Activated CD8-positive, alpha-beta memory T cell treated with anti-CD3 and anti-CD28 coated beads for 36 hours (primary cell): ENCODE data around the gene EHBP1. TPM values are rescaled to one million over a fixed set of nuclear protein-coding genes. Genes with fewer than 3 reads are reported as not detected.

ENCODE experiments used
- CTCF ChIA-PET: fragments of 350-600 bp; sonication (Branson Sonifier 250); formaldehyde crosslinking; loops from one replicate; lab custom pipeline; 2021; ENCODE audit warnings: antibody characterized with exemption; lab: Charles Lee
- POLR2A ChIA-PET: fragments of 350-600 bp; sonication (Branson Sonifier 250); formaldehyde crosslinking; loops from one replicate; lab custom pipeline; 2021; ENCODE audit warnings: antibody characterized with exemption; lab: Charles Lee
- total RNA-seq, 2 experiments: library from RNA; stranded (reverse); gene quantifications; one replicate each; pipeline ENCODE4 v1.2.3, GENCODE V29; 2021

The EHBP1 gene
- total RNA-seq, 2 experiments from 2014 or later = 23.4 to 27.9 TPM

DNA sequence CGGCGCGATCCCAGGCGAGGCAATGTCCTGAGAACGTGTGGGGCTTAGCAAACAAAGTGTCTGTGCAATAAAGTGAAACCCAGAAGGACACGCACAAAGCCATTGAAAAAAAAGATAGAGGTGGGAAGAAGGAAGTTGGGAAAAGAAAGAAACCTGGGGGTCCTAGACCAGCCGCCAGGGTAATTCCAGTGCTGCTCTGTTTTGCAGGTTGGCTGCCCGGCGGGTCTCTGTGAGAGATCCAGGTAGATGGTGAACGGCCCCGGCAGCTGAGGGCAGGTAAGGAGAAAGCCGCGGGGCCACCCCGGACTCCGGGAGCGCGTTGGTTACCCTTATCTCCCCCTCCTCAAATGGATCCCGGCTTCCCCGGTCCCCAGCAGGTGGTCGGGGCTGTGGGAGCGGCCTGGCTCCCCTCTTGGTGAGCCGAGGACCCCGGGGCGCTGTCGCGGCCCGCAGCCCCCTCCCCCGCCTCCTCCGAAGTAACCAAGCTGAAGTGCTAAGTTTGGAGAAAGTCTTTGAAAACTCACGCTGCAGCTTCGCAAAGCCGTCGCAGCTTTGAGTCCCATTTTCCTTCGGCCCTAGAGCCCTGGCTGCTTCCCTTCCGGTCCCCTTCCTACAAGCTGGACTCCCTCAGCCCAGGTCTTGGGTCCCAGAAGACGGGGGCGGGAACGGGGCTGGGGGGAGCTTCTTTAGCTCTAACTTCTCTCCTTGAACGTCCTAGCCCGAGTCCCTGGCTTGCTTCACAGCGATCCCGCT, 345.7 kb downstream of the EHBP1 start:
- POLR2A ChIA-PET = interaction anchor here (0.6 kb wide), 1 partner anchor 23 kb away, joined by 3 read pairs; no protein-coding TSS in a partner anchor
- CTCF ChIA-PET = no interaction called here

DNA sequence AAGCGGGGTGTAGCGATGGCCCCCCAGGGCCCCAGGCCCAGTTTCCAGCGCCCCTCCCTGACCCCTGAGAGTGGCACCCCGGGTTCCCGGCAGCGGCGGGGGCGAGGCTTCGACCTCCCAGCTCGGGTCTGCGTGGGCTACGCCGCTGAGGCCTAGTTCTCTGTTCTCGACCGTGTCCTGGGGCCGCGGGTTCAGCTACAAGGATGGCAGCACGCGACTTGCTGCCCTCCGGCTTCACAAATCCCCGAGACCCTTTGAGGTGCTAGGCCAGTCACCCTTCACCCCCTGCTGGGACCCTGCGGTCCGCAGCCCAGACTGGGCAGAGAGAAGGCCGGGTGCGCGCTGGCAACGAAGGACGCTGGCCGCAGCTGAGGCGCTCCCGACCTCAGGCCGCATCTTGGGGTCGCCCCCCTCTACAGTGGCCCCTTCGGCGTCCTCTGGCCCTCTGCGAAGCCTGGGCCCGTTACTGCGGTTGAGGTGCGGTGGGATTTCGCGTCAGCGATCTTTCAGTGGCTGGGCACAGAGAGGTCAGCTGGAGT, 346.4 kb downstream of the EHBP1 start:
- CTCF ChIA-PET = no interaction called here
- POLR2A ChIA-PET = no interaction called here

DNA sequence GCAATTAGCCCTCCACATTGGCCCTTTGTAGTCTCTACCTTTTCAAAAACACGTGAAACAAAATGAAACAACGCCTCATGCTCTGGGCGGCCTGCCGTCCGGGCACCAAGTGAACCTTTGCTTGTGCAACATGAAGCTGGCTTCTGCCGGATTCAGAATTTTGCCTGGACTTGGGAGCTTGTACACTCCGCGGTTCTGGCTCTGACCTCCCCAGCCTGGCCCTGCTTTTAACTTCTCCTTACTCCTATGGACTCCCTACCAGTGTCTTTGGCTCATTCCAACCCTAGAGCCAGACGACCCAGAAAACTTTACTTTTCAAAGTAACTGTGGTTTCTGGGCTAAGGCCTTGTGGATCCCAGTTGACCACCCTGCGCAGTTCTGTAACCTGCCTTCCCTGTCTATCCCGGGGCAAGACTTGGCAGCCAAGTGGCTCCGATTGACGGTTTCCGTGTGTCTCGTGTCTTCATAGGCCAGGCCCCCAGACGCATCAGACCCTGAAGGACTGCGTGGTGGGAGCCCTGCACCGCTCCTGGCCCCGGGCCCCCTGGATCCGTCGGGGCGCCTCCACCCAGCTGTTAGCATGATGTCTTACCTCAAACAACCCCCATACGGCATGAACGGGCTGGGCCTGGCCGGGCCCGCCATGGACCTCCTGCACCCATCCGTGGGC, 347.0 kb downstream of the EHBP1 start:
- CTCF ChIA-PET = no interaction called here
- POLR2A ChIA-PET = no interaction called here

DNA sequence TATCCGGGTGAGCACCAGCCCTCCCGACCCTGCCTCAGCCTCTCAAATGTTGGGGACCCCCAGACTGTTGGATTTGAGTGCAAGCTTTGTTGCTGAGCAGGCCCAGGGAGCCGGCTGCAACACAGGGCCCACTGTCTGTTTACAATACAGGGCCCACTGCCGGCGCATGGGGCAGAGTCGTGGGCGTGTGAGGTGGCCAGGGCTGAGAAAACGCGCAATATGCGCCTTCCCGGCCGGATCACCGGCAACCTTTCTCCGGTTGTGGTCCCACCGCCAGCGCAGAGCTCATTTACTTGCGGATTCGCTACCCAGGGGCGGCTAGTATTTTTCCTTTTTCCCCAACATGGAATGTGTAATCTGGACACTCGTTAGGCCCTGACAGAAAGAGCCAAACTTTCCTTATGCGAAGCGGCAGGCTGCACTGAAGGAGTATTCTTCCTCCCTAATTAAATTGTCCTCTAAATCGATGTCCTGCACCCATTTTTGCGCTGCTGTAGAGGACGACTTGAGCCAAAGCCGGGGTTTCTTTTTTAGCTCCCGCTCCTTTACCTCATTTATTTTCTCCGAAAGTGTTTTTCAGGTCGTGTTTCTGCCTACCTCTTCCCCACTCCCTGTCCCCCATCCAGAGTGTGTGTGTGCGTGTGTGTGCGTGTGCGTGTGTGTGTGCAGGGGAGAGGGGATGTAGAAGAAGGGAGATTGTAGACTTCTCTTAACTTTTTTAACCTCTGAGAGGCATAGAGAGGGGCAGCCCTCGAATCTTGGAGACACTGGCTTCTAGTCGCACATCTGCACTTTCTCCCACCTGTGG, 347.8 kb downstream of the EHBP1 start:
- ChIA-PET CTCF (no interaction called here), POLR2A (no interaction called here)

DNA sequence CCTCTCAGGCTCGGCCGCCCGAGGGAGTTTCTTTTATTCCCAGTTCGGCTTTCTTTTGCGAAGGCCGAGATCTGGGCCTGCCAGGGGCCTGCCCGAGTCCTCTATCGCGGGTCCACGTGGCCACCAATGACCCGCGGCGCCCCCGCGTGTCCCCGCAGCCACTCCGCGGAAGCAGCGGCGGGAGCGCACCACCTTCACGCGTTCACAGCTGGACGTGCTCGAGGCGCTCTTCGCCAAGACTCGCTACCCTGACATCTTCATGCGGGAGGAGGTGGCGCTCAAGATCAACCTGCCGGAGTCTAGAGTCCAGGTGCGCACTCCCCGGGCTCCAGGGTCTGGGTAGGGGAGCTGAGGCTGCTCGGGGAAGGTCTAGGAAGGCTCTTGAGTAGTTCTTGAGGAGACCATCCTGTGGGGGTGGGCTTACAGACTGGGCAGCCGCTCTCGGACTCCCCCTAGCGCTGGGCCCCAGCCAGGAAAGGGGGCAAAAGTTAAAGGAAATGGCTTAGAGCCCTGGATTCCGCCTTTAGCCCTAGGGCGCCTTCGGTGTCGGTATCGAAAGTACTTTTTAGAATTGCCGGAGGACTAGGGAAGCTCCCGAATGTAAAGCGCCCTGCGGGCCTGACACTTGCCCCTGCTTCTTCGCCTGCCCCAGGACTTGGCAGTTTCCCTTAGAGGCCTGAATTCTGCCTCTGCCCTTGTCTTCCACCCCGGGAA, 348.5 kb downstream of the EHBP1 start:
- ChIA-PET CTCF (no interaction called here), POLR2A (no interaction called here)

DNA sequence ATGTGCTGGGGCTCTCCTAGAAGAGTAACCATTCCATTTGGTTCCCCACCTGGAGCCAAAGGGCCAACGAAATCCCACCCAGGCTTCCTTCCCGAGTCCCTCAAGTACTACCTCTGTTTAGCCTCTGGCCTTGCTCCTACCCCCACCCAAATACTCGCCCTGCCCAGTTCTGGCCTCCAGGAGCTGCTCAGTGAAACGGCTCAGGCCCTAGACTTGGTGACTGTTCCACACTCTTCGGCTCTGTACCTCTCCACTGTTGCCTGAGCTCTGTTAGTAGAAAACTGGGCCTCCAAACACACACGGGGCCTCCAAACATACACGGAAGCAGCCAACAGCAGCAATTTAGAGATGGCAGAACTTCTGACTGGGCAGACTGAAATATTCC, 349.3 kb downstream of the EHBP1 start:
- CTCF ChIA-PET = no interaction called here
- POLR2A ChIA-PET = no interaction called here

DNA sequence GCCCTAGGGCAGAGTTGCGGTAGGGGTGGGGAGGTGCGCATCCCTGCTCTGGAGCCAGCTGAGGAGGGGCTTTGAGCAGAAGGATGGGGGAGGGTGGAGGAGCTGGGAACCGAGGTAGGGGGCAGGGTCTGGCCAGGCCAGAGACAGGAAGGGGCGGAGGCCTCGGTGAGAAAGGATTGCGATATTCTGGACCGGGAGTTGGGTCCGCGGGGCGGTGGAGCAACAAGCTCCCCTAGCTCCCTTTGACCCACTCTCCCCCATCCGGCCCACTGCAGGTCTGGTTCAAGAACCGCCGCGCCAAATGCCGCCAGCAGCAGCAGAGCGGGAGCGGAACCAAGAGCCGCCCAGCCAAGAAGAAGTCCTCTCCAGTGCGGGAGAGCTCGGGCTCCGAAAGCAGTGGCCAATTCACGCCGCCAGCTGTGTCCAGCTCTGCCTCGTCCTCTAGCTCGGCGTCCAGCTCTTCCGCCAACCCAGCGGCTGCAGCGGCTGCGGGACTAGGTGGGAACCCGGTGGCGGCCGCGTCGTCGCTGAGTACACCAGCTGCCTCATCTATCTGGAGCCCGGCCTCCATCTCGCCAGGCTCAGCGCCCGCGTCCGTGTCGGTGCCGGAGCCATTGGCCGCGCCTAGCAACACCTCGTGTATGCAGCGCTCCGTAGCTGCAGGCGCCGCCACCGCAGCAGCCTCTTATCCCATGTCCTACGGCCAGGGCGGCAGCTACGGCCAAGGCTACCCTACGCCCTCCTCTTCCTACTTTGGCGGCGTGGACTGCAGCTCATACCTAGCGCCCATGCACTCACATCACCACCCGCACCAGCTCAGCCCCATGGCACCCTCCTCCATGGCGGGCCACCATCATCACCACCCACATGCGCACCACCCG, 350.0 kb downstream of the EHBP1 start:
- ChIA-PET CTCF (no interaction called here), POLR2A (no interaction called here)

DNA sequence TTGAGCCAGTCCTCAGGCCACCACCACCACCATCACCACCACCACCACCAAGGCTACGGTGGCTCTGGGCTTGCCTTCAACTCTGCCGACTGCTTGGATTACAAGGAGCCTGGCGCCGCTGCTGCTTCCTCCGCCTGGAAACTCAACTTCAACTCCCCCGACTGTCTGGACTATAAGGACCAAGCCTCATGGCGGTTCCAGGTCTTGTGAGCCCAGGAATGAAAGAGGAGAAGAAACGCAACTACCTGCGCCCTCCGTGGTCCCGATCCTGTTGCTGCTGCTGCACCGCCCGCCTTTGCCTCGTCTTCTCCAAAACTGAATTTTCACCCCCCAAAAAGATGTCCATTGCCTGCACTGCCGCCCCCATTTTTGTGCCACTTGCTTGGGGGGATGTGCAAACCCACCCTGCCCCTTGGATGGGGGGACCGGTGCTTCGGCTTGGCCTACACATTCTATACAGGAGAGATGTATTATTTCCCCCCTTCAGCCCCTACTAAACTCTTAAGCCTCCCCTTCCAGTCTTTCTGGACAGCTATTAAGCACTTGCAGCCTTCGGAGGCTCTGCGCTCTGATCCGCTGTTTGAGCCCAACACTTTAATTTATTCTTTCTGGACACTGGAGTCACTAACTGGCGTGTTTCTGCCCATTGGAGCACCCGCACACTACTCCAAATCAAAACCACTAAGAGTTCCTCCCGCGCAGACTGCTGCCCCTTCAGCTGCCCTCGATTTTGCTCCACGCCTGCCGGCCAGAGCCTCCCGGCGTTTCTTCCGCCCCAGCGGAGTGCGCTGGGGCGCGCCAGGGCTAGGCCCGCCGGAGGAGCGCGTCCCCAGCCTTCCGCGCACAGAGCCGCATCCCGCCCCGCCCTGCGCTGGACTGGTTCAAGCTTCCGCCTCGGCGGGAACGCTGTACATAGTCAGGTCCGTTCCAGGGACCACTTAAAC, 350.9 kb downstream of the EHBP1 start:
- POLR2A ChIA-PET = no interaction called here
- CTCF ChIA-PET = no interaction called here

DNA sequence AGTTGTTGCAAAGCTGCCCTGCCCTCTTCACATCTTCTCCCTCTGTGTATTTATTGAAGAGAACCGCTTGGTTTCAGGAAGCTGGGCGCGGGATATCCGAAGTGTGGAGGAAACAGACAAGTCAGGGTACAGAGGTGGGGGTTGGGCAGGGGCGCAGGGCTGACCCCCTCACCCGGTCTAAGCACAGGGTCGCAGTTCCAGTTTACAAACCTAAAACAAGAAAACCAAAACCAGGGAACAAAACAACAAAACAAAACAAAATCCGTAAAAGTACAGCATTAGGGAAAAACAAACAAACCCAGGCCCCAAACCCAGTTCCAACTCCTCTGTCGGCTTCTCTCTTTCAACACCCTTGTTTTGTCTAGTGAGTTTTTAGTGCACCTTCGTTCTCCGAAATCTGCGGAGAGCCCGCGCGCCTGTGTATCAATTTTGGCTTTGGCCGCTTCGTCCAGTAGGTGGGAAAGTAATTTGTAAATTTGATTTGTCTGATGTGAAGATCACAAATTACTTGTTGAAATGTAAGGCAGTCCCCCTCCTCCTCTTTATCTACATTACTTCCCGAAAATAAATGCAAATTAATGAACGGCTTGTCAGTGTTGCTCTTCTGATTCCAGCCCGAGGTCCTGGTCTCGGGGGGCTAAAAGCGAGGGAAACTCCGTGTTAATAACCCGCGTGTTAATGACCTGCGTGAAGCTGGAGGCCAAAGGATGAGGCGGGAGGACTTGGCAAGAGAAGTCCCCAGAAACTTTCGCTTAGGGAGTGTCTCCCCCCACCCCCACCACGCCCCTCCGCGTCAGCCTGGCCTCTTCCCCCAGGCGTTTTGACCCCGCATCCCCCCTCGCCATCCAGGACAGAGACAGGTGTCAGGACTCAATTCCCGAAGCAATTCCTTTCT, 352.0 kb downstream of the EHBP1 start:
- CTCF ChIA-PET = no interaction called here

DNA sequence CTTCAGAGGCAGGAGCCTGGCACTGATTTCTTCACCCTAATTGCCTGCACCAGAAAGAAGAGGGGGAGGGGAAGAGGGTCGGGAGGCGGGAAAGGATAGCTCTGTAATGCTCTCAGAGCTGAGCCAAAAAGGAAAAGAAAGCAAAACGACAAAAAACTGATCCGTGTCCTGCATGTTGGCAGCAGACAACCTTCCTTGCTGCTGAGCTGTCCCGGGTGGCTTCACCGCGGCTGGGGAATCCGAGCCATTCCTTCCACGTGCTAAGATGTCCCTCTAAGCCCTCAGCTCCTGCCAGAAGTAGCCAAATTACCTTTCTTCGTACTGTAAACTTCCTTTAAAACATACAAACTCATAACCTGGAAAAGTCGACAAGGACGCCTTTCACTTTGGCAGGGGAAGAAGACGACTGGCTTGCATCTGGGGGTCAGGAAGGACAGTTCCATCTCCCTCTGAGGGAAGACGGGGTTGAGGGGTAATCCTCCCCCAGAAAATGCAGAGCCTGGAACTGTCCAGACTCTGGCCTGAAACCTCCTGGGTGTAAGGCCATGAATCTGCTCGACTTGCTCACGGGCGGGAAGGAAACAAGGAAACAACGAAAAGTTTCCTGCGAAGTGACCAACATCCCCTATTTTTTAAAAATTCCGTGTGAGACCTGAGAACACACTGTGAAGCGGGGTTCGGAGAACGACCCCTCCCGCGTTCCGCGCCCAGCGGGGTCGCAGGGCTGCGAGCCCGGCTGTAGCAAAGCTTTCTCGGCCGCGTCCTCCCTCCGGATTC, 352.8 kb downstream of the EHBP1 start:
- POLR2A ChIA-PET = no interaction called here
- CTCF ChIA-PET = no interaction called here

More for the DNA sequence above, 352.0 kb downstream of the EHBP1 start:
- POLR2A ChIA-PET = no interaction called here

DNA sequence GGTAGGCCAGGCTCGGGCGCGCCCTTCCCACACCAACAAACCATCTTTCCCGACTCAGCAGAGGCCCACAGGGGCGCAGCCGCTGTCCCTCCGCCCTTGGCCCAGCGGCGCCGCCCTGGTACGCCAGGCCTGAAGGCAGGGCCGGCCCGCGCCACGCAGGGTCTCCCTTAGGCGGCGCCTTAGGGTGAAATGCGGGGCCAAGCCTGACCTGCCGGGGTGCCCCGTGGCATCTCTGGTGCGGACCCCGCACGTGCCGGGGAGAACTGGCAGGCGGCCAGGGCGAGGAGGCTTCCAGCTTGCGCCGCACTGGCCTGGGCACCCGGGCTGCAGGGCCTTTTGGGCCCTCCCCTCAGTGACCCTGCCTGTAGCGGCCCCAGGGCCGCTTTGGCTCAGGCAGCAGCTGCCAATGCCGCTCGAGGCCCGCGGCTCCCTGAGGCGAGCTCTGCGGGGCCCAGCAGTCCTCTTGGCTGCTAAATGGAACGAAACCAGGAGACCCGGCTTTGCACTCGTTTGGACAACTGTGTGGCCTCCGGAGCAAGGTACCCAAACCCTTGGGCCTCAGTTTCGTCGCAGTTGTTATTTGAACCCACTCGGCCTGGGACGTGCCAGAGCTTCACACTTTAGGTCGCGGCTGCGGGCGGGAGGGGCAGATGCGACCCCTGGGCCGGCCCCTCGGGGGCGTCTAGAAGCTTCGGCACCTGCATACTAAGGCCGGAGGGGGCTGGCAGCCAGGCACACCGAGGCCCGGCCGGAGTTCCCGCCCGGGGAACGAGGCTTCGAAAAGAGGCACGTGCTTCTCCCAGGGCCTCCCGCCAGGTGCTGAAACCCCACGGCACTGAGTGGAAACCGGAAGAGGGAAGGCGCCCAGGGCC, 353.6 kb downstream of the EHBP1 start:
- CTCF ChIA-PET = no interaction called here
- POLR2A ChIA-PET = no interaction called here

DNA sequence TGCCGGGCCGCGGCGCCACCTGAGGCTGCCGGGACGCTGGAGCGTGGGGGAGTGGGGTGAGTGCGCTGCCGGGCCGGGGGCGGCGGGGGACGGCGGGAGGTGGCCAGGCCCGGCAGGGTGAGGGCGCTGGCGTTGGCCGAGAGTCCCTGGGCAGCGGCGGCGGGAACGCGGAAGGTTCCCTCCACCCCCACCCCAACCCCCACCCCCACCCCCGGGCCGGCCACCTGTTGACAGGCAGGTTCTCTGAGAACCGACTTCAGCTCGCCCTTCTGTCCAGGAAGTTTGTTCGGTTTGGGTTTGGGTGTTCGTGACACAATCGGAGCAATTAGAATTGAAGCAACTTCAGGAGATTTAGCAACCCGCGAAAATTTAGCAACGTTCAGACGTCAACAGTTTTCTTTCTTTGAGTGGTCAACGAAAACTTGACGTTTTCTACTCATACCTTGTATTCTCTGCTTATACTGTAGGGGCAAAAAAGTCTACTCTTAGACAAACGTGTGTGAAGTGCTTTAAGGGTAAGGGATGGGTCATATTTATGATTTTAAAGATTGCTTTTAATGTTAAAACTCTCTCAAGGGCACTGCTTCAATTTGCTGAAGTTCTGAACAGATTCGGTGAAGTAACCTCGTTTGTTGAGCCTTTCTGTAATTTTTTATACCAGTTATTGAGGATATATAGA, 354.4 kb downstream of the EHBP1 start:
- POLR2A ChIA-PET = no interaction called here

DNA sequence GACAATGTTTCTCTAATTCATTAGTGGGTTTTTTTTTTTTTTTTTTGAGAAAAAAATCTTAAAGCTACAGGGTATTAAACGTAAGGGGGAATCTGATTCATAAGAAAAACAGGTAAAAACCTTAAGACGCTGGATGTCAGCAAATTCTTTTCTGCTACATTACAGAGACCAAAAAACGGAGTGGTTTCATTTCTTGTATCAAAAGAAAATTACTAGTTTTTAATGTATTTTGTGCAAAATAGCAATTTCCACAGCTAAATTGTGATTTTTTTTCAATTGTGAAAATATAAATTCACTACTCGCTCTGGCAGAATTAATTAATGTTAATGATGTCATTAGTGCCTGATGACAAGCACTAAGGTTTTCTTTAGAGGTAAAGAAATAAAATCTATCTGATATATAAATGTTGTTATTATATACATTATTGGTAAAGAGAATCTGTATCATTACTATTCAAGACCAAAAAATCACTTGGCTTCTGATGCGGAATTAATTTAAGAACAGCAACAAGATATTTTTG, 355.0 kb downstream of the EHBP1 start:
- POLR2A ChIA-PET = no interaction called here
- CTCF ChIA-PET = no interaction called here

More for the DNA sequence above, 354.4 kb downstream of the EHBP1 start:
- CTCF ChIA-PET = no interaction called here

DNA sequence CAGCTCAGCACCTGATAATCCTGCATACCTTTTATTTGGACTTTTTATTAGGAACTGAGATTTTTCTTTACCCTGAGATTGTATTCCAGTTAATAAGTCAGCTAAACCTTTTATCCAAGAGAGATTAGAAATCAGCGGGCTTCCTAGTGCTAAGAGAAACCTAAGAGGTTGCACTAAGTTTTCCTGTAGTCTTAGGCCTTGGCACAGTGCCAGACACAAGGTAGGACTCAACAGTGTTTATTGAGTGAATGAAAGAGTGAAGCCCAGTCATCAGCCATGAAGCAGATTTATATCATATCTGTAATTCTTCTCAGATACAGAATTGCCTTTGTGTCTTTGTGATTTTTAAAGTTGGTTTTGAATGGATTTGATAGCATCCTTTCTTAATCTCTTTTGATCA, 358.7 kb downstream of the EHBP1 start:
- ChIA-PET CTCF (no interaction called here), POLR2A (no interaction called here)
